Neural cell (in vitro differentiated cells): ENCODE measurements around the gene FBXO47. TPM values are rescaled to one million over a fixed set of nuclear protein-coding genes. Genes with fewer than 3 reads are reported as not detected.

ENCODE experiments used
- H2AFZ ChIP-seq: fragments of 200-600, 300-800 bp; sonication (generic), shearing (Covaris generic); 2 replicates; pipeline ENCODE4 v1.6.0; 2014; ENCODE audit warnings: low read depth, mild to moderate bottlenecking, antibody characterized with exemption, low read length, moderate library complexity
- H3F3A ChIP-seq: fragments of 200-600 bp; shearing (Covaris generic); 2 replicates; pipeline ENCODE4 v1.6.1; 2016; ENCODE audit warnings: mild to moderate bottlenecking, moderate library complexity, mixed read lengths, antibody characterized with exemption, low read length; ENCODE audit not compliant: insufficient read depth, poor library complexity, severe bottlenecking
- H3K27ac ChIP-seq: fragments of 200-600, 300-800 bp; sonication (generic), shearing (Covaris generic); 2 replicates; pipeline ENCODE4 v1.5.1; 2014; ENCODE audit warnings: mild to moderate bottlenecking, low read length, moderate library complexity
- H3K27me3 ChIP-seq: fragments of 300-800, 200-600 bp; sonication (generic), shearing (Covaris generic); 2 replicates; pipeline ENCODE4 v1.6.0; 2014; ENCODE audit warnings: mild to moderate bottlenecking, low read depth, low read length, moderate library complexity; ENCODE audit not compliant: insufficient read depth
- H3K36me3 ChIP-seq: fragments of 300-800, 200-600 bp; sonication (generic), shearing (Covaris generic); 2 replicates; pipeline ENCODE4 v1.5.1; 2014; ENCODE audit warnings: mild to moderate bottlenecking, antibody characterized with exemption, low read length, moderate library complexity; ENCODE audit not compliant: insufficient read depth
- H3K4me2 ChIP-seq: fragments of 300-800, 200-600 bp; sonication (generic), shearing (Covaris generic); 2 replicates; pipeline ENCODE4 v1.6.0; 2014; ENCODE audit warnings: mild to moderate bottlenecking, low read length
- H3K4me3 ChIP-seq: fragments of 300-800, 200-600 bp; sonication (generic), shearing (Covaris generic); 2 replicates; pipeline ENCODE4 v1.5.1; 2014; ENCODE audit warnings: mild to moderate bottlenecking, low read length, moderate library complexity
- H3K79me2 ChIP-seq: fragments of 200-600 bp; shearing (Covaris generic); replicated peaks from 2 replicates; pipeline ENCODE4 v1.6.0; 2014; ENCODE audit warnings: mild to moderate bottlenecking, low read length, moderate library complexity; ENCODE audit not compliant: insufficient read depth
- H3K9ac ChIP-seq: fragments of 300-800, 200-600 bp; sonication (generic), shearing (Covaris generic); 2 replicates; pipeline ENCODE4 v1.6.1; 2016; ENCODE audit warnings: mild to moderate bottlenecking, low read length, mixed read lengths
- H3K9me2 ChIP-seq: fragments of 200-600 bp; shearing (Covaris generic); 2 replicates; pipeline ENCODE4 v1.6.1; 2016; ENCODE audit warnings: mild to moderate bottlenecking, low read length, mixed read lengths; ENCODE audit not compliant: insufficient read depth
- H3K9me3 ChIP-seq: fragments of 200-600, 300-800 bp; sonication (generic), shearing (Covaris generic); 2 replicates; pipeline ENCODE4 v1.6.1; 2016; ENCODE audit warnings: mild to moderate bottlenecking, mixed run types, low read length, moderate library complexity, mixed read lengths
- H4K20me1 ChIP-seq: fragments of 200-600 bp; shearing (Covaris generic); 2 replicates; pipeline ENCODE4 v1.6.1; 2016; ENCODE audit warnings: mild to moderate bottlenecking, mixed run types; ENCODE audit not compliant: insufficient read depth
- CTCF ChIP-seq: fragments of 450-650 bp; IDR thresholded peaks from 2 replicates; pipeline ENCODE4 v1.5.1; 2014; ENCODE audit warnings: antibody characterized with exemption, mild to moderate bottlenecking, moderate library complexity; ENCODE audit not compliant: poor library complexity, severe bottlenecking
- EP300 ChIP-seq: fragments of 450-650 bp; conservative IDR thresholded peaks from 2 replicates; pipeline ENCODE4 v1.6.1; 2014; ENCODE audit warnings: antibody characterized with exemption, mild to moderate bottlenecking, moderate library complexity; ENCODE audit not compliant: poor library complexity, severe bottlenecking
- EZH2 ChIP-seq: fragments of 200-600, 300-800 bp; shearing (Covaris generic), sonication (generic); IDR thresholded peaks from 2 replicates; pipeline ENCODE4 v1.6.1; 2014; ENCODE audit warnings: antibody characterized with exemption, low read length, borderline replicate concordance, mild to moderate bottlenecking; ENCODE audit not compliant: insufficient read depth, poor library complexity, severe bottlenecking
- MXI1 ChIP-seq: fragments of 450-650 bp; conservative IDR thresholded peaks from 2 replicates; pipeline ENCODE4 v1.6.1; 2014; ENCODE audit warnings: antibody characterized with exemption, mild to moderate bottlenecking; ENCODE audit not compliant: poor library complexity, severe bottlenecking
- POLR2AphosphoS5 ChIP-seq: IDR thresholded peaks from 2 replicates; pipeline ENCODE4 v1.6.1; 2012
- RAD21 ChIP-seq: fragments of 450-650 bp; conservative IDR thresholded peaks from 2 replicates; pipeline ENCODE4 v1.6.1; 2014; ENCODE audit warnings: antibody characterized with exemption, mild to moderate bottlenecking, moderate library complexity
- REST ChIP-seq: IDR thresholded peaks from 2 replicates; pipeline ENCODE4 v1.6.1; 2012; ENCODE audit warnings: borderline replicate concordance
- SMC3 ChIP-seq: fragments of 450-650 bp; conservative IDR thresholded peaks from 2 replicates; pipeline ENCODE4 v1.6.1; 2014; ENCODE audit warnings: antibody characterized with exemption, mild to moderate bottlenecking, moderate library complexity; ENCODE audit not compliant: poor library complexity
- TAF1 ChIP-seq: IDR thresholded peaks from 2 replicates; pipeline ENCODE4 v1.6.1; 2012; ENCODE audit warnings: low read depth
- polyA plus RNA-seq: library from polyadenylated mRNA; depleted of rRNA; stranded (reverse); fragments of >200 nt; gene quantifications from 2 replicates; pipeline ENCODE4 v1.2.3, GENCODE V29; 2014

Gene FBXO47
- polyA plus RNA-seq, 1 donor from 2014 or later, result not detected

- no peaks in the 10 kb centered on the region for H3K27me3 ChIP-seq
- no peaks in the 10 kb centered on the region for H3K36me3 ChIP-seq
- no peak overlapping the region for H3K4me3 ChIP-seq
- no peaks in the 10 kb centered on the region for H3F3A ChIP-seq
- H3K9ac ChIP-seq, result no peak overlapping the region
- no peaks in the 10 kb centered on the region for H3K9me3 ChIP-seq
- H3K79me2 ChIP-seq, result no peaks in the 10 kb centered on the region
- no peak overlapping the region for H3K27ac ChIP-seq
- no peak overlapping the region for H3K4me2 ChIP-seq
- no peaks in the 10 kb centered on the region for H3K9me2 ChIP-seq
- no peak overlapping the region for H2AFZ ChIP-seq
- no peaks in the 10 kb centered on the region for H4K20me1 ChIP-seq
- no peak for TF ChIP-seq TAF1
- TF ChIP-seq POLR2AphosphoS5, result no peak
- TF ChIP-seq REST, result no peak
- TF ChIP-seq SMC3, result no peak
- no peak for TF ChIP-seq EP300
- TF ChIP-seq RAD21, result no peak
- TF ChIP-seq EZH2, result no peak
- TF ChIP-seq CTCF, result no peak
- no peak for TF ChIP-seq MXI1
Measured at GRCh38 chr17:39015546-39015935, 48.3 kb upstream of the FBXO47 start.

DNA sequence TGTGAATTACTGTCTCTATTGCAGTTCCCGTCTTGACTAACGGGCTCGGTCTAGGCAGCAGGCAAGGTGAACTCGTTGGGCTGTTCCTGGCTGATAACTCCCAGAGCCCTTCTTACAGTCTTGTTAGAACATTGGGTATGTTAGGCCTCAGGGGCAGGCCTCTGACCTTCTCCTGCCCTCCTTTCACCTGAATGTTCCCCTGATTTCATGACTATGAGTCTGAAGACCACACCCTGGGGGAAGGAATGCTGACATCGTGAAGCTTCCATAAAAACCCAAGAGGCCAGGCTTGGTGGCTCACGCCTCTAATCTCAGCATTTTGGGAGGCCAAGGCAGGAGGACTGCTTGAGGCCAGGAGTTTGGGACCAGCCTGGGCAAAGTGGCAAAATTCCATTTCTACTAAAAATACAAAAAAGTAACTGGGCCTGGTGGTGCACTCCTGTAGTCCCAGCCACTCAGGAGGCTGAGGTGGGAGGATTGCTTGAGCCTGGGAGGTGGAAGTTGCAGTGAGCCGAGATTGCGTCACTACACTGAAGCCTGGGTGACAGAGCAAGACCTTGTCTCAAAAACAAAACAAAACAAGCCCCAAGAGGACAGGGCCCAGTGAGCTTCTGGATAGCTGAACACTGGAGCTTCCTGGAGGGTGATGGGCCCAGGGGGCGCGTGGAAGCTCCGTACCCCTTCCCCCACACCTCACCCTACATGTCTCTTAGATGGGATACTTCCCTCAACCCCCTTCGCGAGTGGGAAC, 47.8 kb upstream of the FBXO47 start:
- Histone ChIP-seq H3K79me2 (no peaks in the 10 kb centered on the region), H3K27me3 (no peaks in the 10 kb centered on the region), H4K20me1 (no peaks in the 10 kb centered on the region), H3K36me3 (no peaks in the 10 kb centered on the region), H2AFZ (no peak overlapping the region), H3F3A (no peaks in the 10 kb centered on the region), H3K9ac (no peak overlapping the region), H3K4me2 (no peak overlapping the region), H3K4me3 (no peak overlapping the region), H3K9me2 (no peaks in the 10 kb centered on the region), H3K27ac (no peak overlapping the region), H3K9me3 (no peaks in the 10 kb centered on the region)
- TF ChIP-seq EZH2 (no peak), MXI1 (no peak)
